HG03280 (cell line): ENCODE data around the gene RBMS3.
"Not testable (repeated sequence)": the region's sequence is repeated elsewhere in the genome, so short reads cannot be mapped to it uniquely, and the experiment has no call there.

ENCODE experiments used
- ATAC-seq: cut with Tn5 transposase; IDR thresholded peaks from one replicate; pipeline ENCODE4 v1.9.1; 2021; ENCODE audit warnings: mild to moderate bottlenecking, moderate library complexity; ENCODE audit not compliant: unreplicated experiment

Gene RBMS3

GRCh38 chr3:29337565-29337964 is 56.7 kb downstream of the RBMS3 start:
- no peak for ATAC-seq

- ATAC-seq, result no peak
Observed at GRCh38 chr3:29338377-29338776, 57.5 kb downstream of the RBMS3 start.

GRCh38 chr3:29339016-29339833 is 58.4 kb downstream of the RBMS3 start:
- ATAC-seq, result no peak

- ATAC-seq, result no peak
Observed at GRCh38 chr3:29344154-29344553, 63.3 kb downstream of the RBMS3 start.

GRCh38 chr3:29344935-29345334 is 64.1 kb downstream of the RBMS3 start:
- no peak for ATAC-seq

- ATAC-seq, result no peak
Observed at GRCh38 chr3:29345516-29346300, 64.8 kb downstream of the RBMS3 start.

GRCh38 chr3:29346828-29347227 is 66.0 kb downstream of the RBMS3 start:
- no peak for ATAC-seq

- no peak for ATAC-seq
Observed at GRCh38 chr3:29347412-29347811, 66.5 kb downstream of the RBMS3 start.

- ATAC-seq, result no peak
Observed at GRCh38 chr3:29348316-29348715, 67.4 kb downstream of the RBMS3 start.

GRCh38 chr3:29349049-29349448 is 68.2 kb downstream of the RBMS3 start:
- no peak for ATAC-seq

GRCh38 chr3:29353807-29354206 is 72.9 kb downstream of the RBMS3 start:
- no peak for ATAC-seq

- no peak for ATAC-seq
Observed at GRCh38 chr3:29354894-29355293, 74.0 kb downstream of the RBMS3 start.

GRCh38 chr3:29356062-29356461 is 75.2 kb downstream of the RBMS3 start:
- ATAC-seq, result no peak

- ATAC-seq, result not testable (repeated sequence)
Observed at GRCh38 chr3:29360289-29360688, 79.4 kb downstream of the RBMS3 start.

GRCh38 chr3:29363110-29363509 is 82.2 kb downstream of the RBMS3 start:
- no peak for ATAC-seq

- ATAC-seq, result no peak
Observed at GRCh38 chr3:29370021-29370420, 89.2 kb downstream of the RBMS3 start.

- ATAC-seq, result no peak
Observed at GRCh38 chr3:29370476-29371420, 89.9 kb downstream of the RBMS3 start.

GRCh38 chr3:29373131-29373680 is 92.3 kb downstream of the RBMS3 start:
- no peak for ATAC-seq

- no peak for ATAC-seq
Observed at GRCh38 chr3:29374226-29374625, 93.4 kb downstream of the RBMS3 start.

GRCh38 chr3:29379097-29379496 is 98.2 kb downstream of the RBMS3 start:
- no peak for ATAC-seq

- ATAC-seq, result no peak
Observed at GRCh38 chr3:29381595-29381994, 100.7 kb downstream of the RBMS3 start.
